ENCODE measurements around the gene CYP21A2.
"Not testable (repeated sequence)": the region's sequence is repeated elsewhere in the genome, so short reads cannot be mapped to it uniquely, and the experiment has no call there.

CYP21A2 gene

GRCh38 chr6:32046450-32047083 lies 8.4 kb downstream of the CYP21A2 start:
- no peaks in the 10 kb centered on the region for H3K27me3 ChIP-seq (replicated peaks; ENCODE audit: control insufficient read depth, insufficient read depth, low read length)
- H3K9me3 ChIP-seq (ENCODE audit: control insufficient read depth, low read length): no peaks in the 10 kb centered on the region
- H3K4me3 ChIP-seq (ENCODE audit: low read length): peak overlapping the region; percentile 40
- H3K4me1 ChIP-seq (ENCODE audit: control insufficient read depth, insufficient read depth, low read length): peaks cover 22% of the 10 kb centered on the region
- peak overlapping the region; percentile 78 for H3K9ac ChIP-seq (ENCODE audit: low read length)
- no peaks in the 10 kb centered on the region for H3K36me3 ChIP-seq (ENCODE audit: control insufficient read depth, insufficient read depth, low read length, severe bottlenecking)
- peak; percentile 10 for DNase-seq (ENCODE audit: low read depth)

GRCh38 chr6:32047084-32047478 lies 8.9 kb downstream of the CYP21A2 start:
- Histone ChIP-seq H3K9me3 (ENCODE audit: control insufficient read depth, low read length) (no peaks in the 10 kb centered on the region), H3K27me3 (replicated peaks; ENCODE audit: control insufficient read depth, insufficient read depth, low read length) (no peaks in the 10 kb centered on the region), H3K9ac (ENCODE audit: low read length) (peak overlapping the region; percentile 78), H3K36me3 (ENCODE audit: control insufficient read depth, insufficient read depth, low read length, severe bottlenecking) (no peaks in the 10 kb centered on the region), H3K4me1 (ENCODE audit: control insufficient read depth, insufficient read depth, low read length) (peaks cover 22% of the 10 kb centered on the region), H3K4me3 (ENCODE audit: low read length) (no peak overlapping the region)
- peak; percentile 30 for DNase-seq (ENCODE audit: low read depth)

GRCh38 chr6:32047539-32047854 lies 9.3 kb downstream of the CYP21A2 start:
- DNase-seq (ENCODE audit: low read depth): no peak
- H3K4me1 ChIP-seq (ENCODE audit: control insufficient read depth, insufficient read depth, low read length): peaks cover 22% of the 10 kb centered on the region
- H3K9ac ChIP-seq (ENCODE audit: low read length): peak overlapping the region; percentile 78
- no peak overlapping the region for H3K4me3 ChIP-seq (ENCODE audit: low read length)
- H3K27me3 ChIP-seq (replicated peaks; ENCODE audit: control insufficient read depth, insufficient read depth, low read length): no peaks in the 10 kb centered on the region
- no peaks in the 10 kb centered on the region for H3K9me3 ChIP-seq (ENCODE audit: control insufficient read depth, low read length)
- H3K36me3 ChIP-seq (ENCODE audit: control insufficient read depth, insufficient read depth, low read length, severe bottlenecking): no peaks in the 10 kb centered on the region

- Histone ChIP-seq H3K4me3 (ENCODE audit: low read length) (no peak overlapping the region), H3K4me1 (ENCODE audit: control insufficient read depth, insufficient read depth, low read length) (peaks cover 22% of the 10 kb centered on the region), H3K9me3 (ENCODE audit: control insufficient read depth, low read length) (no peaks in the 10 kb centered on the region), H3K36me3 (ENCODE audit: control insufficient read depth, insufficient read depth, low read length, severe bottlenecking) (no peaks in the 10 kb centered on the region), H3K9ac (ENCODE audit: low read length) (peak overlapping the region; percentile 78), H3K27me3 (replicated peaks; ENCODE audit: control insufficient read depth, insufficient read depth, low read length) (no peaks in the 10 kb centered on the region)
- DNase-seq (ENCODE audit: low read depth): peak; percentile 77
These were observed 9.9 kb downstream of the CYP21A2 start for GRCh38 chr6:32047855-32048766.

GRCh38 chr6:32049149-32049548 lies 10.9 kb downstream of the CYP21A2 start:
- H3K9ac ChIP-seq (ENCODE audit: low read length); H3K9me3 ChIP-seq (ENCODE audit: control insufficient read depth, low read length); DNase-seq (ENCODE audit: low read depth); H3K27me3 ChIP-seq (replicated peaks; ENCODE audit: control insufficient read depth, insufficient read depth, low read length); H3K4me3 ChIP-seq (ENCODE audit: low read length); H3K36me3 ChIP-seq (ENCODE audit: control insufficient read depth, insufficient read depth, low read length, severe bottlenecking): not testable (repeated sequence)
- peaks cover 22% of the 10 kb centered on the region for H3K4me1 ChIP-seq (ENCODE audit: control insufficient read depth, insufficient read depth, low read length)

- not testable (repeated sequence) for H3K36me3 ChIP-seq (ENCODE audit: control insufficient read depth, insufficient read depth, low read length, severe bottlenecking); H3K9me3 ChIP-seq (ENCODE audit: control insufficient read depth, low read length); H3K9ac ChIP-seq (ENCODE audit: low read length); H3K4me3 ChIP-seq (ENCODE audit: low read length); H3K27me3 ChIP-seq (replicated peaks; ENCODE audit: control insufficient read depth, insufficient read depth, low read length); DNase-seq (ENCODE audit: low read depth)
- H3K4me1 ChIP-seq (ENCODE audit: control insufficient read depth, insufficient read depth, low read length): peaks cover 22% of the 10 kb centered on the region
These were observed 11.5 kb downstream of the CYP21A2 start for GRCh38 chr6:32049736-32050135.

GRCh38 chr6:32050562-32050961 lies 12.3 kb downstream of the CYP21A2 start:
- Histone ChIP-seq H3K9me3 (ENCODE audit: control insufficient read depth, low read length) (no peaks in the 10 kb centered on the region), H3K27me3 (replicated peaks; ENCODE audit: control insufficient read depth, insufficient read depth, low read length) (no peaks in the 10 kb centered on the region), H3K9ac (ENCODE audit: low read length) (no peak overlapping the region), H3K36me3 (ENCODE audit: control insufficient read depth, insufficient read depth, low read length, severe bottlenecking) (no peaks in the 10 kb centered on the region), H3K4me3 (ENCODE audit: low read length) (no peak overlapping the region), H3K4me1 (ENCODE audit: control insufficient read depth, insufficient read depth, low read length) (peaks cover 22% of the 10 kb centered on the region)
- no peak for DNase-seq (ENCODE audit: low read depth)

- not testable (repeated sequence) for H3K9ac ChIP-seq (ENCODE audit: low read length); DNase-seq (ENCODE audit: low read depth); H3K27me3 ChIP-seq (replicated peaks; ENCODE audit: control insufficient read depth, insufficient read depth, low read length); H3K4me3 ChIP-seq (ENCODE audit: low read length); H3K36me3 ChIP-seq (ENCODE audit: control insufficient read depth, insufficient read depth, low read length, severe bottlenecking); H3K4me1 ChIP-seq (ENCODE audit: control insufficient read depth, insufficient read depth, low read length); H3K9me3 ChIP-seq (ENCODE audit: control insufficient read depth, low read length)
These were observed 14.4 kb downstream of the CYP21A2 start for GRCh38 chr6:32052626-32053025.

- DNase-seq (ENCODE audit: low read depth); H3K9me3 ChIP-seq (ENCODE audit: control insufficient read depth, low read length); H3K4me3 ChIP-seq (ENCODE audit: low read length); H3K36me3 ChIP-seq (ENCODE audit: control insufficient read depth, insufficient read depth, low read length, severe bottlenecking); H3K27me3 ChIP-seq (replicated peaks; ENCODE audit: control insufficient read depth, insufficient read depth, low read length); H3K9ac ChIP-seq (ENCODE audit: low read length); H3K4me1 ChIP-seq (ENCODE audit: control insufficient read depth, insufficient read depth, low read length): not testable (repeated sequence)
These were observed 15.1 kb downstream of the CYP21A2 start for GRCh38 chr6:32053314-32053713.

- H3K9ac ChIP-seq (ENCODE audit: low read length); H3K27me3 ChIP-seq (replicated peaks; ENCODE audit: control insufficient read depth, insufficient read depth, low read length); DNase-seq (ENCODE audit: low read depth); H3K4me3 ChIP-seq (ENCODE audit: low read length); H3K9me3 ChIP-seq (ENCODE audit: control insufficient read depth, low read length); H3K36me3 ChIP-seq (ENCODE audit: control insufficient read depth, insufficient read depth, low read length, severe bottlenecking): not testable (repeated sequence)
- peaks cover 13% of the 10 kb centered on the region for H3K4me1 ChIP-seq (ENCODE audit: control insufficient read depth, insufficient read depth, low read length)
These were observed 17.5 kb downstream of the CYP21A2 start for GRCh38 chr6:32055756-32056155.

- Histone ChIP-seq H3K4me1 (ENCODE audit: control insufficient read depth, insufficient read depth, low read length) (peaks cover 13% of the 10 kb centered on the region), H3K27me3 (replicated peaks; ENCODE audit: control insufficient read depth, insufficient read depth, low read length) (no peaks in the 10 kb centered on the region), H3K4me3 (ENCODE audit: low read length) (no peak overlapping the region), H3K9ac (ENCODE audit: low read length) (no peak overlapping the region), H3K36me3 (ENCODE audit: control insufficient read depth, insufficient read depth, low read length, severe bottlenecking) (no peaks in the 10 kb centered on the region), H3K9me3 (ENCODE audit: control insufficient read depth, low read length) (no peaks in the 10 kb centered on the region)
- no peak for DNase-seq (ENCODE audit: low read depth)
These were observed 18.0 kb downstream of the CYP21A2 start for GRCh38 chr6:32056254-32056653.
